Measurements from ENCODE around the gene GFOD2.

GFOD2 gene

DNA sequence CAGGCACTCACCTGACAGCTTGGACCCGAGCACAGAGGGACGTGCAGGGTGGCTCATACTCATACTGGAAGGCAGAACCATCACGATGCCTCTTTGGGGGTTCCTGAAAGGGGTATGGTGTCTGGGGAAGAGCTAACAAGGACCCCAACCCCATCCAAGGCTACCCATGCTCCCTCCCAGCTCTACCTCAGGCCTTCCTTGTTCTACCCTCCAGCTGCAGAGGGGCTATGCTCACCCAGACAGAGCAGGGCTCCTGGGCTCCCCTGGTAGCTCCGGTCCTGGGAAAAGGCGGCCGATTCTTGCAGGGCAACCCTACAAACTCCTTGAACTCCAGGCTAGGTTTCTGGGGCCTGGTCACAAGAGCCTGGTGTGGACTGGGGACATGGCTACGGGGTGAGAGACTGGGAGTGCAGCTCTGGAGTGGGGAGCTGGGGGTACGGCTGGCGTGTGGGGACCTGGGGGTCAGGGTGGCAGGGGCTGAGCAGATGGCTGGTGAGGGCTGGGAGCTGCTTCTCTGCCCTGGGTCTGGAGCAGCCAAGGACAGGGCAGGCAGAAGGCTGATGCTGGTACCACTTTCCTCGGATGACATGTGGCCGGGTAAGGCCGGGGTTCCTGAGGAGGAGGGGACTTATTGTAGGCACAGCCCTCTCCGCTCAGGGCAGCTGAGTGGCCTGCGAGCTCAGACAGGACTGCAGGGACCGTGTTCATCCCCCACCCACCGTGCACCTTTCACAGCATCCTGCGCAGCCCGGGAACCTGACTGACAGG lies 61.2 kb downstream of the GFOD2 start:
- no peak for DNase-seq (ENCODE audit: low read depth)

DNA sequence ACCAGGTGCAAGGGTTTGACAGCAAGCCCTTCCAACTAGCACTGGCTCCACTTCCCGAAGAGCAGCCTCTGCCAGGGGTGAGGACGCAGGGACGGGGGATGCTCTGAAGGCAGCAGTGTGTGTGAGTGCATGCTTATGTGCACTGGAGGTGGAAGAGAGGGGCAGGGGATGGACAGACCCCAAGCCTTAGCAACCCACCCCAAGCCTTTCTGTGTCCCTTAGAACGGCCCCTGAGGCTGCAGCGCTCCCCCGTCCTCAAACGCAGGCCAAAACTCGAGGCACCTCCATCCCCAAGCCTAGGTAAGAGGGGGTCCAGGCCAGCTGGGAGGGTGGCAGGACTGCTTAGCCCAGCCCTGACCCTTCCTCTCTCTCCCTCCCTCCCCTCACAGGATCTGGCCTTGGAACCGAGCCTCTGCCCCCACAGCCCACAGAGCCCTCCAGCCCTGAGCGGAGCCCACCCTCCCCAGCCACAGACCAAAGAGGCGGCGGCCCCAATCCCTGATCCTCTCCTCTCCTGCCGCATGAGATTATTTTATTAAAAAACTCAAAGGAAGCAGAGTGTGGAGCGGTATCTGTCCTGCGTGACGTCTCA lies 62.0 kb downstream of the GFOD2 start:
- no peak for DNase-seq (ENCODE audit: low read depth)

DNA sequence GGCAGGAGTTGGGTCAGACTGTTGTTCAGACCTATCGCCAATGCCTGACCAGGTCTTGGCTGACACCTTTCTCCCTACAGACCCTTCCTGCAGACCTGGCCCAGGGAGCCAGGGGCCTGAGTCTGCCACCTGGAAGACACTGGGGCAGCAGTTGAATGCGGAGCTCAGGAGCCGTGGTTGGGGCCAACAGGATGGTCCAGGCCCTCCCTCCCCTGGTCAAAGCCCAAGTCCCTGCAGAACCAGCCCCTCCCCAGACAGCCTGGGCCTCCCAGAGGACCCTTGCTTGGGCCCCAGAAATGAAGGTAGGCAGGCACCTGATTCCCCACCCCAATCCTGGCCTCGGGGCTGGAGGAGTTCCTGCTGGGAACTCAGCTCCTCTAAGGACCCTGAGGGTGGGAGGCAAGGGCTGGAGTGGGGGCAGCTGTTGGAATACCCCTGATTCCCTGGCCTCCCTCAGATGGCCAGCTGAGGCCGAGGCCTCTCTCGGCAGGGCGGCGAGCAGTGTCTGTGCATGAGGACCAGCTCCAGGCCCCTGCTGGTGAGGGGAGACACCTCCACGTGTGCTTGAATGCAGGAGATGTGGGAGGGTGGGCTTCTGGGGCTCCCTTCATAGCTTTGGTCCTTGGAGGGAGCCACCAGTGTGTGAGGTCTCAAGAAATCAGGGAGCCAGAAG lies 62.6 kb downstream of the GFOD2 start:
- no peak for DNase-seq (ENCODE audit: low read depth)

DNA sequence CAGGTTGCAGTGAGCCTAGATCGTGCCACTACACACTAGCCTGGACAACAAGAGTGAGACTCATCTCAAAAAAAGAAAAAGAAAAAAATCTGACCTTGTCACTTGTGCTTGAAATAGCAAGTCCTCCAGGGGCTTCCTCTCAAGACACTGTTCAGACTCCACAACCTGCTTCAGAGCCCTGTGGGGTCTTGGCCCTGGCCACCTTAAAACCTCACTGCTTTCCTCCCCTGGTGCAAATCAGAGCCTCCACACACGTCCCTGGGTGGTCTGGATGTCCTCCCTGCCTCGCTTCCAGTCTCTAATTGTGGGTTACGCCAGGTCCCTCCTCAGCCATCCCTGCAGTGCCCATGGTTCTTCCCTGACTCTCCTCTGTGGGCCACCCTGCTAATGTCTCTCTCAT lies 63.8 kb downstream of the GFOD2 start:
- no peak for DNase-seq (ENCODE audit: low read depth)

DNA sequence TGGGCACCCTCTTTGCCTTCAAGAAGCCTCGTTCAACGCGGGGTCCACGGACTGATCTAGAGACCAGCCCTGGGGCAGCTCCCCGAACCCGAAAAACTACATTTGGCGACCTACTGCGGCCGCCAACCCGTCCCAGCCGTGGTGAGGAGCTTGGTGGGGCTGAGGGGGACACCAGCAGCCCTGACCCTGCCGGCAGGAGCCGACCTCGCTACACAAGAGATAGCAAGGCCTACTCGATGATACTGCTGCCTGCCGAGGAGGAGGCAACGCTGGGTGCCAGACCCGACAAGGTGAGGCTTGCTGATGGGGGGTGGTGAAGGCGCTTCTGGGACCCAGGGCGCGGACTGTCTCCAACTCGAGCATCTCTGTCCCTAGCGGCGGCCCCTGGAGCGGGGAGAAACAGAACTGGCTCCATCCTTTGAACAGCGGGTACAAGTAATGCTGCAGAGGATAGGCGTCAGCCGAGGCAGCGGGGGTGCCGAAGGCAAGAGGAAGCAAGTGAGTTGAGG lies 64.7 kb downstream of the GFOD2 start:
- DNase-seq (ENCODE audit: low read depth): no peak

DNA sequence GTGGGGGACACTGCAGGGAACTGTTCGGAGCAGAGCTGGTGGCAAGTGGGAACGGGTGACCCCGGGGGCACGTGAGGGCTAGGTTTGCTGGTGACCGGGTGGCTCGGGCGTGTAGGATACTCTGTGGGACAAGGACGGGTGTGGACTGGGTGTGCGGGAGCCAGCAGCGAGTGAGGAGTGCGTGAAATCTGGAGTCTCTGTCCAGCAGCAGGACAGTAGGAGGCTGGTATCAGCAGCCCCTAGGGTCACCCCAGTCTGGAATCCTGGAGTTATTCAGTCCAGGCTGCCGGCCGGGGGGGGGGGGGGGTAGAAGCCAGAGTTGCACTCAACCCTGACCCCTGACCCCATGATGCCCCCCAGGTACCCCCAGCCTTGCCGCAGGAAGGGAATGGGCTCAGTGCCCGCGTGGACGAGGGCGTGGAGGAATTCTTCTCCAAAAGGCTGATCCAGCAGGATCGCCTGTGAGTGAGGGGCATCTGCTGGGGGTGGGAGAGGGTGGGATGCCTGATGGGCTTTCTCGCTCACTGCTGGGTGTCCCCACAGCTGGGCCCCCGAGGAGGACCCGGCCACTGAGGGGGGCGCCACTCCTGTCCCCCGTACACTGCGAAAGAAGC lies 65.2 kb downstream of the GFOD2 start:
- no peak for DNase-seq (ENCODE audit: low read depth)

DNA sequence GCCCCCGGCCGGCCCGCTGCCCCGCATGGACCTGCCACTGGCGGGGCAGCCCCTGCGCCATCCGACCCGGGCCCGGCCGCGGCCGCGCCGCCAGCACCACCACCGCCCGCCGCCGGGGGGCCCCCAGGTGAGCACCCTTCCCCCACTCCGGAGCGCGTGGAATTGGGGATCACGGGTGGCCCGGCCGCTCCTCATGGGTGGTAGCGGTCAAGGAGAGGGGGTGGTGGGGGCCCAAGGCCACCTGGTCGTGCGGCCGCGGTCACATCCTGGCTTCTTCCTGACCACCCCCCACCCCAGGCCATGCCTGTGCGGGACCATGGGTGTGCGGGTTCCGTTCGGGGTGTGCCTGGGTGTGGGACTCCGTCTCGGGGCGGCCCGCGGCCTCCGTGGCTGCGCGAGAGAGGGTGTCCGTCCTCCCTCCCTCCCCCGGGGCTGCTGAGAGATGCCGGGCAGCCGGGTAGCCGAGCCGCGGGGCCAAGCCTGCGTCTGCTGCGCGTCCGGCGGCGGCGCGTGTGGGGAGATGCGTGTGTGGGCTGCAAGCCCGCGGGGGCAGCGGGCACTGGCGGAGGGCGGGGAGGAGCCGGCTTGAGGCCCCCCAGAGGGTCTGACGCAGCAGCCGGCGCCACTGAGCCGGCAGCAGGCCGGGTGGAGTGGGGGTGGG lies 65.9 kb downstream of the GFOD2 start:
- DNase-seq (ENCODE audit: low read depth): no peak

DNA sequence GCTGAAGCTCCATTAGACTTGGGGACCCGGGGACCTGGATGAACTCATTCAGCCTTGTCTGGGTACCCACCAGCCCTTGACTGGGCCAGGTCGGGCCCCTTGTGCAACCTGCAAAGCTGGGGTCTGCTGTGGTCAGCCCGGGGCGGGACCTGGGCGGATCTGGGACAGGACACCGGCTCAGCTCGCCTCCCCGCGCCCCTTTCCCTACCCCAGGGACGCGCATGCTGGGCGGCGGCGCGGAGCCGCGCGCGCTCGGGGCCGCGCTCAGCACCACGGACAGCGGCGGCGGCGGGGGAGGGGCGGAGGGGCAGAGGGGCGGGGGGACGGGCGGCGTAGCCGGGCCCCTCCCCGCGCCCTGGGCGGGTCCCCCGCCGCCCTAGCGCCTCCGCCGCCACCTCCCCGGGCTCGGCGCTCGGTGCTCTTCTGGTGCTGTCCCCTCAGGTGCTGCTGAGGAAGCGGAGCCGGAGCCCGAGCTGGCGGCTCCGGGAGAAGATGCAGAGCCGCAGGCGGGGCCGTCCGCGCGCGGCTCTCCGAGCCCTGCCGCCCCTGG lies 66.5 kb downstream of the GFOD2 start:
- DNase-seq (ENCODE audit: low read depth): no peak

DNA sequence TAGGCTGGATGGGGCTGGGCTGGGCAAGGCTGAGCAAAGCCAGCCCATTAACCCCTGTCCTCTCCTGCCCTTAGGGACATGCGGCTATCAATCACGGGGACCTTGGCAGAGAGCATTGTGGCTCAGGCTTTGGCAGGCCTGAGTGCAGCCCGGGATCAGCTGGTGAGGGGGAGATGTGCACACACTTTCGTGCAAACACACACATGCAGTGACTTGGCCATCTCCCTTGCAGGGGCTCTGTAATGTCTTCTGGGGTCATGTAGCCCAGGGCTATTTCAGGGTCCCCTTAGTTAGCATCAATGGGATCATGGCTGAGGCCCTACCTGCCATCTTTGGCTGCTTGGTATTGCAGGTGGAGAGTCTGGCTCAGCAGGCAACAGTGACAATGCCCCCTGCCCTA lies 67.3 kb downstream of the GFOD2 start:
- no peak for DNase-seq (ENCODE audit: low read depth)

DNA sequence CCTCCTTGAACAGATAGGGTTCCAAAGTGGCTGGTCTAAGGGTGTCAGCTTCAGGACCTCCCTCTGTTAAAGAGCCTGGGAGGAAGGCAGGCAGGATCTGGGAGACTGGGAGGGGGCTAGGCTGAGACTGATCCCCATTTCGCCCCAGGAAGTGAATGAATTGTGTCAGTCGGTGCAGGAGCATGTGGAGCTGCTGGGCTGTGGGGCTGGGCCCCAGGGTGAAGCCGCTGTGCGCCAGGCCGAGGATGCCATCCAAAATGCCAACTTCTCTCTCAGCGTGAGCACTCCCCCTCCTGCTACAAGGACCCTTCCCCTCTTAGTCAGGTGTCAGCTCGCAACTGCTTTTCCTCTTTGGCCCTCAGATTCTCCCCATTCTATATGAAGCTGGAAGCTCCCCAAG lies 68.1 kb downstream of the GFOD2 start:
- no peak for DNase-seq (ENCODE audit: low read depth)

DNA sequence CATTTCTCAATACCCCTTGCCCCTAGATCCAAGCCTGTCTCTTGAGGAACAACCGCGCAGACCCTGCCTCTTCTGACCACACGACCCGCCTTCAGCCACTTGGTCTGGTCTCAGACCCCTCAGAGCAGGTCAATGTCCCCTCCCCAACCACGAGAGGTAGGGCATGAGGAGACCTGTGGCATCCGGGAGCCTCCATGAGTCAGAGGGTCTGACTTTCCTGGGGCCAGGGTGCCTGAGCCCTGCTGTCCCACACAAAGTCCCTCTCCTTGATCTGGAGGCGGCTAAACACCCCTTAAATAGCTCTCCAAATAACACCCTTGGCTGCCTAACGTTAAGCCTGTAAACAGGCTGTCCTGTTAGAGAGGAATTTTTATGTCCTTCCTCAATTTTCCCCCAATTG lies 69.1 kb downstream of the GFOD2 start:
- no peak for DNase-seq (ENCODE audit: low read depth)

DNA sequence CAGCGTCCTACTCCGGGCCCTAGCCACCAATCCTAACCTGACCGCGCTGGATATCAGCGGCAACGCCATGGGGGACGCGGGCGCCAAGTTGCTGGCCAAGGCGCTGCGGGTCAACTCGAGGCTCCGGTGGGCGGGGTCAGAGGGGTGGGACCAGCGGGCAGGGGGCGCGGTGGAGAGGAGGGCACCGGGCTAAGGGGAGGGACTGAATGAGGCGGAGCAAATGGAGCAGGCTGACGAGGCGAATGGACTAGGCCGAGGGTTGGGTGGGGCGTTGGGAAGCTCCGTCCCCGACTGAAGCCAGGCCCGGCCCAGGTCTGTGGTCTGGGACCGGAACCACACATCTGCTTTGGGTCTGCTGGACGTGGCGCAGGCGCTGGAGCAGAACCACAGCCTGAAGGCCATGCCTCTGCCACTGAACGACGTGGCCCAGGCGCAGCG lies 69.6 kb downstream of the GFOD2 start:
- no peak for DNase-seq (ENCODE audit: low read depth)

DNA sequence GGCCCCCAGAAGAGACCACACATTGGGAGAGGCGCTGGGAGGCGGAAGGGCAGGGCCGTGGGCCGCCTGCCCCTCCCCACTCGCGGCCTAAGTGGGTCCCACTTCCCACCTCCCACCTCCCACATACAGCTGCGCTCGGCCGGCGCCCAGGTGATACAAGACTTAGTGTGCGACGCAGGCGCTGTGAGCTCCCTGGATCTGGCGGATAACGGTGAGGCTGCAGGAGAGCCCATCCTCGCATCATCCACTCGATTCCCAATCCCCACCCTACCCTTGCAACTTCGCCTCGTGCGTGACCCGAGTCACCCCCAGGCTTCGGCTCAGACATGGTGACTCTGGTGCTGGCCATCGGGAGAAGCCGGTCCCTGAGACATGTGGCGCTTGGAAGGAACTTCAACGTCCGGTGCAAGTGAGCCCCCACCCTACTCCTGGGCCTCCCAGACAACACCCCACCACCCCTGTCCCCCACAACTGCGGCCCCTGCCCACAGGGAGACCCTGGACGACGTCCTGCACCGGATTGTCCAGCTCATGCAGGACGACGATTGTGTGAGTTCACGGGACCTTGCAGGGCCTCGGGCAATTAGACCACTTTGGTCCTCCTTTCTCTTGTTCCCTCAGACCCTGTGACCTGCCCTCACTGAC lies 70.2 kb downstream of the GFOD2 start:
- no peak for DNase-seq (ENCODE audit: low read depth)

DNA sequence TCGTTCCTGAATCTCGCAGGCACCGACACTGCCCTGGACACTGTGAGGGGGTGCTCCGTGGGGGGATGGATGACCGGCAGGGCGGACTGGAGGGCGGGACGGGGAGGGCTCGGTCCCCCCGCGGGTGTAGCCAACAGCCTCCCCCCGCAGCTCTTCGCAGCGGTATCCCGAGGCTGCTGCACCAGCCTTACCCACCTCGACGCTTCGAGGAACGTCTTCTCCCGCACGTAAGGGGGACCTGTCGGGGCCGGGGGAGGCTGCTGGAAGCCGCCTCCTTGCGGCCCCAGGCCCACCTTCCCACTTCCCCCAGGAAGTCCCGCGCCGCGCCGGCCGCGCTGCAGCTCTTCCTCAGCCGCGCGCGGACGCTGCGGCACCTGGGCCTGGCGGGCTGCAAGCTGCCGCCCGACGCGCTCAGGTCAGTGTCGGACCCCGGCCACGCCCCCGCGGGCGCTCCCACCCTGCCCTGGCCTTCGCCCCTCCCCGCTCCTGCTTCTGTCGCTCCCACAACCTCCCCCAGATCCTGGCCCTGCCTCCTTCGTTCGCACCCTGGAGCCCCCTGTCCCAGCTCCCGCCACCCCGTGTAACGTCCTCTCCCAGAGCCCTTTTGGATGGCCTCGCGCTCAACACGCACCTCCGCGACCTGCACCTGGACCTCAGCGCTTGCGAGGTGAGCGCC lies 70.9 kb downstream of the GFOD2 start:
- DNase-seq (ENCODE audit: low read depth): no peak

DNA sequence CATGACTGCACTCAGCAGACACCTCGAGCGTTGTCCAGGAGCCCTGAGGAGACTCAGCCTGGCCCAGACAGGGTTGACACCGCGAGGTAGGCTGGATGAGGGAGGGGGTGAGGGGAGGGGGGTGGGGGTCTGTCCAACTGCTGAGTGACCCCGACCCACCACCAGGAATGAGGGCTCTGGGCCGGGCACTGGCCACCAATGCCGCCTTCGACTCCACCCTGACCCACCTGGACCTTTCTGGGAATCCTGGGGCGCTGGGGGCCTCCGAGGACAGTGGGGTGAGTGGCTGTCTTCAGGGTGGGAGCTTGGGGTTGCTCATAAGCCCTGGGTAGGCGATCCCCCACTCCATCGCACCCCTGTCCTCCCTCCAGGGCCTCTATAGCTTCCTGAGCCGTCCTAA lies 71.4 kb downstream of the GFOD2 start:
- no peak for DNase-seq (ENCODE audit: low read depth)

DNA sequence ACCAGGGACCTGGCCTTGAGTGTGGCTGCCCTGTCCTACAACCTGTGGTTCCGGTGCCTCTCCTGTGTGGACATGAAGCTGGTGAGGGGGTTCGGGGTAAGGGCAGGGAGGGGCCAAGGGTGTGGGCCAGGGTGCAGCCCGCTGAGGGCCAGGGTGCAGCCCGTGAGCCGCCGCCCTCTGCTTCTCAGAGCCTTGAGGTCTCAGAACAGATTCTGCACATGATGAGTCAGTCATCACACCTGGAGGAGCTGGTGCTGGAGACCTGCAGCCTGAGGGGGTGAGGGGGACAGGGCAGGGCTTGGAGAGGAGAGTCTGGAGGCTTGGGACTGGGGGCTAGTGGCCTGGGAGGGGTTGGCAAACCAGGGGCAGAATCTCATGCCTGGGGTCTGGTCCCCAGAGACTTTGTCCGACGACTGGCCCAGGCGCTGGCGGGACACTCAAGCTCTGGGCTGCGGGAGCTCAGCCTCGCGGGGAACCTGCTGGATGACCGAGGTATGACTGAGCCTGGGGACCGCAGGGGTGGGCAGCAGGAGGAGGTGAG lies 71.9 kb downstream of the GFOD2 start:
- no peak for DNase-seq (ENCODE audit: low read depth)

DNA sequence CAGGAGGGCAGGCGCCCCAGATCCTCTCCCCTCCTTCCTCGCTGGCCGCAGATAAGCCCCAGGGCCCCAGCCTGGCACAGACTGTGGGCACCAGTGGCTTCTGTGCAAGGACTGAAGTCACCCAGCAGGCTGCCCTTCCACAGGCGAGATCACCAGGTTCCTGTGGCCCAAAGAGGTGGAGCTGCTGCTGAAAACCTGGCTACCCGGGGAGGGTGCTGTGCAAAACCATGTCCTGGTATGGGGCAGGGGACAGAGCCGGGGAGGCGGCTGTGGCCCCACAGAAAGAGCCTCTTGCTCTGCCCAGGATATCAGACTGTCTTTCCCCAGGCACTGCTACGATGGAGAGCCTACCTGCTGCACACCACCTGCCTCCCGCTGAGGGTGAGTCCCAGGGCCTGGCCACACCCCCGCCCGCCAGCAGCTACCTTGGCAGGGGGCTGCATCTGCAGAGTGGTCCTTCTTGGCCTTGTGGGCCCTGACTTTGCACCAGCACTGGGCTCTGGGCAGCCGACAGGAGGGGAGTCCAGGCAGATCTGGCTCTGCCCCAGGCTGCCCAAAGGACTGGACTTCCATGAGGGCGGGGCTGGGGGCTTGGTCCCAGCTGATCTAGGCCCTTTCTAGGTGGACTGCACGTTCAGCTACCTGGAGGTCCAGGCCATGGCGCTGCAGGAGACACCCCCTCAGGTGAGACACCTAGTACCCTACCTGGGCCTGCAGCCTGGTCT lies 73.6 kb downstream of the GFOD2 start:
- no peak for DNase-seq (ENCODE audit: low read depth)

DNA sequence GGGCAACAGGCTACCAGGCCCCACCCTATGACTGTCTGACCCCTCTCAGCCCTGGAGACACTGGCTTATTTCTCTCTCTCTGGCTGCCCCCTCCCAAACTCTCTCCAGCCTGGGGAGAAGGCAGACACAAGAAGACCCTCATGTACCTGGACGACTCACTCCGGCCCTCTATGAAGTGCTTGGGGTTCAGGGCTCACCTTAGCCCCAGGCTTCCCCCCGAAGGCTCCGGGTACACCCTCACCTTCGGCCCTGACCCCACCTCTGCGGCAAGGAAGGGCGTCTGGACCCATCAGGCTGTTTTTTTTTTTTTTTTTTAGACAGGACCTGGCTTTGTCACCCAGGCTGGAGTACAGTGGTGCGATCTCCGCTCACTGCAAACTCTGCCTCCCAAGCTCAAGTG lies 75.1 kb downstream of the GFOD2 start:
- no peak for DNase-seq (ENCODE audit: low read depth)

DNA sequence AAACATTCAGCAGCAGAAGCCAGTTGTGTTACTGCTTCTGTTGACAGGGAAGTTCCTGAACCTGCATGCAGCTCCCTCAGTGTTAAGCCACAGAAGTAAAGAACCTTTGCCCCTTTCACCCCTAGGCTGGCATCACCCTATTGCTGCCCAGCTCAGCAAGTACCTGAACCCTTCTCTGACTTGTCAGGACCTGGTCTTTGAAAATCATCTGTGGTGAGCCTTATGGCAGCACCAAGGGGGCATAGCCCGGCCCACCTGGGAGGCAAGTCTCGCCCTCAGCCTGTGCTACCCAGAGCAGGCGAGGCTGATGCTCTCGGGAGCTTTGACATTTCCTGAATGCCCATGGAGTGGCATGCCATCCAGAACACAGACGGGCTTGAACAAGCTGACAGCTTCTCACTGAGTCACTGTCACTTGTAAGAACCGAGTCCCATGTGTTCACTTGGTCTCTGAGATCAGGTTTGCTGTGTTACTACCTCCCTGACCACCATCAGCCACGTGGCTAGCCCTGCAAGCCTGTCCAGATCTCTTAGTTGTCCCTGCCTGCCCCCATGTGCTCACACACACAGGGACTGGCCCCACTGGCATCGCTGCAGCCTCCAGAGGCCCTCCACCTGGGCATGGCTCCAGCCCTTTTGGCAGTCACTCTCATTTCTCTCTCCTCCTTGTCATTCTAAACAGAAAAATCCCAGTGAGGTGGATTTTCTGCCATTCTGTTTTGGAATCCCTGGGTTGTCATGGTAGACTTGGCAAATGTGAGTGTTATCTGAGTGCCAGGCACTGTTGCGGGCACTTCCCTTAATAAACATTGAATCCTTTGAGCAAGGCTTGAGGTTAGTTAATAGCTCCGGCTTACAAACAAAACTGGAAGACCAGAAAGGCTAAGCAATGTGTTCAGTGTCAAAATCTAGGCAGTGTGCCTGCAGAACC lies 77.1 kb downstream of the GFOD2 start:
- DNase-seq (ENCODE audit: low read depth): no peak

All from stimulated activated CD8-positive, alpha-beta memory T cell treated with anti-CD3 and anti-CD28 coated beads, Interleukin-4, amount 100 ng/mL, for 24 hours (primary cell).